Spinal cord (tissue), 10 donors: ENCODE measurements around the gene RNF157. TPM values are rescaled to one million over a fixed set of nuclear protein-coding genes. Genes with fewer than 3 reads are reported as not detected.

Experiments used
- DNase-seq, 6 donors: peaks; one replicate each; pipeline versions ENCODE4 v3.0.0 to v3.0.0-alpha.2; 2013 to 2015; ENCODE audit warnings: low spot score in 6 of 6, low read depth in 4 of 6
- H3K27ac ChIP-seq: one replicate; pipeline ENCODE4 v1.5.1; 2013; ENCODE audit warnings: low read depth, low read length, control low read depth
- H3K27me3 ChIP-seq: one replicate; pipeline ENCODE4 v1.6.1; 2013; ENCODE audit warnings: low read length; ENCODE audit not compliant: control insufficient read depth, insufficient read depth
- H3K36me3 ChIP-seq: one replicate; pipeline ENCODE4 v1.6.1; 2013; ENCODE audit warnings: low read length; ENCODE audit not compliant: control insufficient read depth, insufficient read depth
- H3K4me1 ChIP-seq: one replicate; pipeline ENCODE4 v1.6.1; 2013; ENCODE audit warnings: low read length; ENCODE audit not compliant: control insufficient read depth, insufficient read depth
- H3K4me3 ChIP-seq: one replicate; pipeline ENCODE4 v1.5.1; 2013; ENCODE audit warnings: low read depth, low read length, control low read depth
- H3K9me3 ChIP-seq: one replicate; pipeline ENCODE4 v1.6.1; 2013; ENCODE audit warnings: low read length; ENCODE audit not compliant: control insufficient read depth, insufficient read depth
- WGBS: methylation state at CpG from one replicate; pipeline ENCODE4 v1.1.5; 2013; ENCODE audit warnings: missing lambda C conversion rate; ENCODE audit not compliant: insufficient coverage; 5-methylcytosine and 5-hydroxymethylcytosine counted together
- polyA plus RNA-seq, 2 donors: library from polyadenylated mRNA; unstranded; fragments of 120-200 nt; gene quantifications; one replicate each; pipeline ENCODE4 v1.2.1, GENCODE V29; 2013; ENCODE audit not compliant: insufficient read length in 2 of 2
- total RNA-seq, 2 donors: library from RNA; depleted of rRNA in 1 of 2; stranded (reverse); fragments of 120-200 nt in 1 of 2; fragments of >200 nt in 1 of 2; gene quantifications; one replicate each; pipeline versions ENCODE4 v1.2.3 to v1.2.4, GENCODE V29; 2013 to 2014
- donor health status: healthy.

RNF157 gene
- total and polyA plus RNA-seq, 4 donors, result 22.8 to 196 (median 126) TPM

DNA sequence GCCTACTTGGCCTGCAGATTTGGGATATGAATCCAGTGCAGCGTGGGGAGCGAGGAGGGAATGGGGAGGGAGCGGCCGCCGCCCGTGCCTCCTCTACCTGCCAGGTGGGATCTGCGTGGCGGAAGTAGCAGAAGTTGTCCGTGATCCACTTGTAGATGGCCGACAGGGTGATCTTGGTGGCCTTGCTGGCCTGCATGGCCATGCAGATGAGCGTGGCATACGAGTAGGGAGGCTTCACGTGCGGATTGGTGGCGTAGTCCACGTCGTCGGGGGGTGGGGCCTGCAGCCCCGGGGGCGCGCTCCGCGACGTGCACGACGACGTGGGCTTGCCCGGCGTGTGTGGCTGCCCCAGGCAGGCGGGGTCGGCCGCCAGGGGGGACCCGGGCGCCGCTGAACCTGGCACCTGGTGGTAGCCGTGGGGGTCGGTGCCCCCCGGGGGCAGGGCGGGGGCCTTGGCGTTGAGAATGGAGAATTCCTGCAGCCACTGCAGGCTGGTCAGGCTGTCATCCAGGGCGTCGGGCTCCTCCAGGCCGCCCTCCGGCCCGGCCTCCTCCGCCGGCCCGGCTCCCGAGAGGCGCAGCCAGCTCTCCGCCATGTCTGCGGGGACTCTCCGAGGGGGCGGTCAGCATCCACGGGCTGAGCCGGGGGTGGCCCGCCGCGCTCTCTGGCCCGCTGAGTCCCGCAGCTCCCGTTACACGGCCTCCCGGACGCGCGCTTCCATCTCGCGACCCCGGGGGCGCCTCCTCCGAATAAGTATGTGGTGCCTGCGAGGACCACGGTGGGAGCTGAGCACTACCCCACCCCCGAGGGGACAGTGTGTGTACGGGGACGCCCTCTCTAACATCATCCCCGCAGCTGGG, 100.3 kb downstream of the RNF157 start:
- peak overlapping the region; percentile 53 for H3K4me3 ChIP-seq
- no peak overlapping the region for H3K27ac ChIP-seq

DNA sequence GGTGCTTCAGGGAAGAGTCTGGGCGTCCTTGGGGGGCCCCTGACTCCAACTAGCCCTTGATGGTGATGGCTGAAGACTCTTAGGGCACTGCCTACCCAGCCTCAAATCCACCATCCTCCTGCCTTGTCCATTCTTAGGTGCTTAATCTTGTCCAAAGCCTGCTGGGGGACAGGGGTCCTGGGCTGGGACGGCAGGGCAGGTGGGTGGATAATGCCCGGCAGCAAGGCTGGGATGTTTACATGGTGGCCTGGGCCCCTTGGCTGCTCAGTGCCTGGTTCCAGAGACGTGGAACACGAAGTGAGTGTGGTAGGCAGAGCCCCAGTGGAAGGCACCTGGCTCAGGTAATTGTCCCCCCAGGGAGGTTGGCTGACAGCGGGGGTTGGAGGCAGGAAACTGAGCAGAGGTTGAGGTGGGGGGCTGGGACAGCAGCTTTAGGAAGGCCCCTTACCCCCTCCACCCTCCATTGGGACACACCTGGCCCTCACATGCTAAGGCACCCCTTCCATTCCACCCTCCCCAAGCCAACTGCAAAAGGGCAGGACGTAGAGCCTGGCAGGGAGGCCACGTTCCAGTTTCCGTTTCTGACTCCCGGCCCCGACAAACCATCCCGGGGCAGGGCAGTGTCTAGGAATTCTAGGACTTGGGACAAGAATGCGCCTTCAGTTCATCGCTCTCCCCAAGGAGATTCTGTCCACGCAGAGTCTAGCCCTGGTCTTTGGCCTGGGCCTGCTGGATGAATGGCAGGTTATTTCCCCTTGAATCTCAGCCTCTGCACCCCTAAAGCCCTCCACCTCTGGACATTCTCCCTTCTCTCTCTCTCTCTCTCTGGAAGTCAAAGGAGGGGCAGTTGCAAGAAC, 101.2 kb downstream of the RNF157 start:
- DNase-seq, result peak in 1 of 6 donors; percentile 37
- Histone ChIP-seq H3K4me3 (peak overlapping the region; percentile 2), H3K36me3 (peaks cover 27% of the 10 kb centered on the region), H3K27me3 (peaks cover 42% of the 10 kb centered on the region), H3K4me1 (peaks cover 95% of the 10 kb centered on the region), H3K27ac (peak overlapping the region; percentile 26), H3K9me3 (no peaks in the 10 kb centered on the region)
- WGBS, result 39% methylated on average over 14 of the region's 15 CpGs

More for the DNA sequence above, 100.3 kb downstream of the RNF157 start:
- Histone ChIP-seq H3K27me3 (peaks cover 40% of the 10 kb centered on the region), H3K9me3 (no peaks in the 10 kb centered on the region), H3K36me3 (peaks cover 35% of the 10 kb centered on the region), H3K4me1 (peaks cover 89% of the 10 kb centered on the region)
- peak in 1 of 6 donors; percentile 53 for DNase-seq
- WGBS, result 15% methylated on average over 72 of the region's 78 CpGs

DNA sequence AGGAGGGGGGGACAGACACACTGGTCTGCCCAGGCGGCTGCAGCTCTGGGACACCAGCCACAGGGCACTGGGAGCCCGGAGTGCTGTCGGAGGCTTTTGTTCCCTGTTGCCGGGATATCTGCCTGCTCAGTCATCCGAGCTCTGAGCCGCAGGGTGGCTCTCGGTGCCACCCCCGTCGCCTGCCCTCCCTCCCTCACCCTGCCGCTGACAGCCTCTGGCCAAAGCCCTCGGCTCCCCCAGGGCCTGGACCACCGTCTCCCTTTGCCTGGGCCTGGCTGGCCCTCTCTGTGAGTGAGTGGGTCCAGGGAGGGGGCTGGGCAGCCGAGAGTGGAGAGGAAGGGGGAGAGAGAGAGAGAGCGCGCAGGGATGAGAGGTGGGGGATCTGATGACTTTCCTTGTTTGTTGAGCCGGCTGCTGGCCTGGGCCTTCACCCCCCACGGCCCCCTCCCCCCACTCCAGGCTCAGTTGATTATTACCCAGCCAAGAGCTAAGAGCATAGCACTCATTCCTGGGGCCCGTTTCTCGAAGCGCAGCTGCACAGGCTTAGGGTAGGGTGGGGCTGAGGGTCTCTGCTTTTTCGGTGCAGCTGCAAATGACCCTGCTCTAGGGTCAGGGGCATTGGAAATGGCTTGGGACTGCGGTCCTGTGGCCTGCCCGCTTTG, 101.9 kb downstream of the RNF157 start:
- Histone ChIP-seq H3K4me1 (peaks cover 89% of the 10 kb centered on the region), H3K4me3 (peak overlapping the region; percentile 2), H3K9me3 (no peaks in the 10 kb centered on the region), H3K27me3 (peaks cover 42% of the 10 kb centered on the region), H3K27ac (peak overlapping the region; percentile 26), H3K36me3 (peaks cover 23% of the 10 kb centered on the region)
- DNase-seq, result peak in 4 of 6 donors; percentile 68 to 92 (median 84)
- 14% methylated on average over 17 of the region's 23 CpGs for WGBS

DNA sequence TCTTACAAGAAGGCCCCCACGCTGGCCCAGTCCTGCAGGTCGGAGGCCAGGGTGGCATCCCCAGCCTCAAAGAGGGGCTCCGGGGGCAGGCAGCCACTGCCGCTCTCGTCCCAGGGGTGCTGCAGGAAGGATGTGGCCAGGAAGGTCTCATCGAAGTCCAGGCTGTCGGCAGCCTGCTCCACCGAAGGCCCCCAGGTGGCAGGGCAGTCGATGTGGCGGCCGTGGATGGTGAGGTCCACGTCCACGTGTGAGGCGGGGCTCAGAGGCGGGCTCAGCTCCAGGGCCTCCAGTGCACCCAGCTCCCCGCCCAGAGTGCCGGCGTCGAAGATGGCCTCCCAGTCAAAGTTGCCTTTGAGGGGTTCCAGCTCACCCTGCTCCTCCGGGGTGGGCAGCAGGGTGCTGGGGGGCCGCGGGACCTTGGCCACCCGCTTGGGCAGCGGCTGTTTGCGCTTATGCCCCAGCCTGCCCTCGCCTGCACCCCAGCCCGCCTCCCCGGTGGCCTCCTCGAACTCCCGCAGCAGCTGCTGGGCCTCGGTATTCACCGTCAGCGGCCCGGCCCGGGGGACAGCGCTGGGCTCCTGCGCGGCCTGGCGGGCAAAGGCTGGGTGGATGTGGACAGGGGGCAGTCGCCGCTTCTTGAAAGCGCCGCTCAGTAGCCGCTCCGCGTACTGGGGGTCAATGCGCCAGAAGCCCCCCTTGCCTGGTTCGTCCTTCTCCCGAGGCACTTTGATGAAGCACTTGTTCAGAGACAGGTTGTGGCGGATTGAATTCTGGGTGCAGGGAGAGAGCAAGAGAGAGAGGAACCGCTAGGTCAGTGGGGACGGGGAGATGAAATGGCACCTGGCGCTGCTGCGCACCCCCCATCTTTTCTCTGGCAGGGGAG, 102.7 kb downstream of the RNF157 start:
- 23% methylated on average over 54 of the region's 54 CpGs for WGBS
- H3K36me3 ChIP-seq, result peaks cover 18% of the 10 kb centered on the region
- H3K27me3 ChIP-seq, result peaks cover 46% of the 10 kb centered on the region
- no peak overlapping the region for H3K4me3 ChIP-seq
- H3K9me3 ChIP-seq, result no peaks in the 10 kb centered on the region
- peak overlapping the region; percentile 26 for H3K27ac ChIP-seq
- H3K4me1 ChIP-seq, result peaks cover 87% of the 10 kb centered on the region
- no peak for DNase-seq

DNA sequence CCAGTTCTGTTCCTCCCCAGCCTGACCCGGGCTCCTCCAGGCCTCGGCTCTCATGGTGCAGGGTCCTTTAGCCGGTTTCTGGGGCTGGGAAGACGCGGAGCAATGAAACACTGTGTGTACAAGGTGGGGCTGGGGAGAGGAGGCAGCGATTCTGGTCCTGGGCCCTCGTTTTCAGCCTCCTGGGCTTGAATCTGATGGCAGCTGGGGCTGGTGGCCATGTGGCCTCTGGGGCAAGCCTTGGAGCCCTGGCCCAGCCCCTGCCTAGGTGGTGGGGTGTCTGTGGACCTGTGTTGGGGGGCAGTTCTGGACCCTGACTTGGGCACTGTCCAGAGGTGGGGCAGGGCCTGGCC, 103.3 kb downstream of the RNF157 start:
- Histone ChIP-seq H3K36me3 (peaks cover 16% of the 10 kb centered on the region), H3K9me3 (no peaks in the 10 kb centered on the region), H3K27me3 (peaks cover 48% of the 10 kb centered on the region), H3K27ac (no peak overlapping the region), H3K4me3 (no peak overlapping the region), H3K4me1 (peaks cover 82% of the 10 kb centered on the region)
- no peak for DNase-seq
- 69% methylated on average over 7 of the region's 7 CpGs for WGBS

DNA sequence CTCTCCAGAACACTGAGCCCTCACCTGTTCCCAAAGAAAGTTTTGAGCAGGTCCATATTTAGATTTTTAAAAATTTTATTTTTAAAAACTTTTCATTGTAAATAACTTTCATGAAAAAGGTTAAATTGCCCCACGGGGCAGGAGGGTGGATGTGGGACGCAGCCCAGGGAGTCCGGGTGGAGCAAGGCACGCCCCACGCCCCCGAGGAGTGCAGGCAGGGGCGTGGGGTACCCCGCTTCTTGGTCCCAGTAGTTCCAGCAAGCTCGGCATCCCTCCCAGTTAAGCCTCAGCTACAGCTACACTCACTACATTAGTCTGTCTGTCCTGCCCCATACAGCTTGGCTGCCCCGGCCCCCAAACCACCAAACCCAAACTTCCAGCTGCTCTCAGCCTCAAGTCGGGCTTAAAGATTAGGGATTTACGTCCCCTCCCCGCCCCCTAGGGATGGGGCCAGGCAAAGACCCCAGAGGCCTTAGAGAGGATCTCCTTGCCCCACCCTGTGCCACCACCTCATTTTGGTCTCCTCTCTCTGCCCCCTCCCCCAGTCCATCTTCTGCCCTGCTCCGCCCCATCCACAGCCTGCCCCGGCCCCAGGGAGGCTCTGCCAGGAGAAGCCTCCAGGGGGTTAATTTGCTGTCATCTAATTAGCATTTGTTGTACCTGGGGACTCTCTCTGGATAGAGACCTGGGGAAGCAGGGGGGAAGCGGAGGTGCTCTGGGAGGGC, 103.9 kb downstream of the RNF157 start:
- H3K9me3 ChIP-seq, result no peaks in the 10 kb centered on the region
- H3K27me3 ChIP-seq, result peaks cover 53% of the 10 kb centered on the region
- 76% methylated on average over 15 of the region's 16 CpGs for WGBS
- H3K27ac ChIP-seq, result no peak overlapping the region
- DNase-seq, result no peak
- peaks cover 76% of the 10 kb centered on the region for H3K4me1 ChIP-seq
- peaks cover 16% of the 10 kb centered on the region for H3K36me3 ChIP-seq
- no peak overlapping the region for H3K4me3 ChIP-seq

DNA sequence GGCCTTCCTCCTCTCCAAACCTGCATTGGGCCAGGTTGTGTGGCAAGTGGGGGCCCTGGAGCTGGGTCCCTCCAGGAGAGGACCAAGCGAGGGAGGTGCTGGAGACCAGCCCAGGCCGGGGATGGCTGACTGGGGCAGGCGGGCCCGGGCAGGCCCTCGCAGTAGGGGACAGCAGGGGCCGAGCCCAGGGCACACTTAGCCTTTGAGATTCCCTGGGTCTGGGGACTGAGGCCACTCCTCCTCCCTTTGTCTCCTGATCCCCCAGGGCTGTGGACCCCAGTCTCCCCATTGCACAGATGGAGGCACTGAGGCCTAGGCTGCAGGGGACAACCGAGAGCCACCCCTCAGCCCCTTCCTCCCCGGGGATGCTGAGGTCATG, 104.5 kb downstream of the RNF157 start:
- Histone ChIP-seq H3K9me3 (no peaks in the 10 kb centered on the region), H3K27me3 (peaks cover 51% of the 10 kb centered on the region), H3K36me3 (peaks cover 16% of the 10 kb centered on the region), H3K27ac (no peak overlapping the region), H3K4me3 (no peak overlapping the region), H3K4me1 (peaks cover 70% of the 10 kb centered on the region)
- DNase-seq, result no peak
- WGBS, result 26% methylated on average over 6 of the region's 8 CpGs

DNA sequence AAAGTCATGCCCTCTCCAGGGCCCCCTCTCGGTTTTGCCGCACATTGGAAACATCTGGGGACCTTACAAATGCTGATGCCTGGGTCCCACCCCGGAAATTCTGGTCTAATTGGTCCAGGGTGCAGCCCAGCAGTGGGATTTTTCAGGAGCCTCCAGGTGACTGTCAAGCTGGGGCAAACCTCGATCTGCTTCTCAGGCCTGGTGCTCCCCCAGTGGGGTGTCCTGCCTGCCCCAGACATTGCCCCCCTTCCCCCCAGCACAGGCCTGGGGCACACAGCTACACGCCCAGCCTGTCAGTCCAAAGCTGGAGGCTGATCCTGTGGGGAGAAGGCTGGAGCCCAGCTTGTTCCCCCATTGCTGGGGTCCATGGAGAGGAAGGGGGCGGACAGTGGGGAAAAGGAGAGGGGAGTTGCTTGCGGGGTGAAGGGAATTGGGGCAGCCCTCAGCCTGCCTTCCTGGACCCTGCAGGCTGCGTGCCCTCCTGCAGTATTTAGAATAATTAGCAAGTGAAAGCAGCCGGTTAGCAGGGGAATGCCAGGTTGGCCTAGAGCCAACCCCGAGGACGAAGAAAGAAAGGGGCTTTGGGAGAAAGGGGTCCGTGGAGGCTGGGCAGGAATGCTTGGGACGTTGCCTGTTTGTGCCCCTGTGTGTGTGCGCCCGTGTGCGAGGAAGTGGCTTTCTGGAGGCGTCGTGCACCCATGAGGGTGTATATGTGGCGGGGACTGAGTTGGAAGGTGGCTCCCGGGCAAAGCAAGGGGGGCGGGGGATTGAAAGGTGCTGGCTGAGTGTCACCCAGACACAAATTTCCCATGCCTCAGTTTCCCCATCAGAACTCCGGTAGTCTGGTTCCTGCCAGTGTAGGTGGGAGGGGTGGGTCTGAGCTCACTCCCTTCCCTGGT, 105.1 kb downstream of the RNF157 start:
- Histone ChIP-seq H3K4me1 (peaks cover 63% of the 10 kb centered on the region), H3K27ac (no peak overlapping the region), H3K27me3 (peaks cover 45% of the 10 kb centered on the region), H3K9me3 (no peaks in the 10 kb centered on the region), H3K36me3 (peaks cover 16% of the 10 kb centered on the region), H3K4me3 (no peak overlapping the region)
- peak in 3 of 6 donors; percentile 44 to 85 (median 79) for DNase-seq
- WGBS, result 19% methylated on average over 18 of the region's 22 CpGs
